GM21737 (cell line): ENCODE results near the gene IL6R.

Source experiments
- ATAC-seq: cut with Tn5 transposase; IDR thresholded peaks from one replicate; pipeline ENCODE4 v1.9.1; 2021; ENCODE audit warnings: mild to moderate bottlenecking, moderate library complexity; ENCODE audit not compliant: unreplicated experiment

IL6R gene

DNA sequence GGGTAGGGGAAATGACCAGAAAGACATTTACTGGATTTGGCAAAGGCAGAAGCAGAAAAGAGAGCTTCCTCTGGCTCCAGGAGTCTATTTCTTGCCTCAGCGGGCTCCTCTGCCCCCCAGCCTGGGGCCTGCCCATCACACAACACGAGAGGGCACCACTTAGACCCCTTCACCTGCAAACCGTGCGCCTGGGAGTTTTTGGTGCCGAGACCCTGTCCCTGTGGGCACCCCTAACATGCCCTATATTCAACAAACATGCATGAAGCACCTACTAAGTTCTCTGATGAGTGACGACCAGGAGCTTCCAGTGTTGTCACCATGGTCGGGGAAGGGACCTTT, 18.8 kb downstream of the IL6R start:
- ATAC-seq, result no peak

DNA sequence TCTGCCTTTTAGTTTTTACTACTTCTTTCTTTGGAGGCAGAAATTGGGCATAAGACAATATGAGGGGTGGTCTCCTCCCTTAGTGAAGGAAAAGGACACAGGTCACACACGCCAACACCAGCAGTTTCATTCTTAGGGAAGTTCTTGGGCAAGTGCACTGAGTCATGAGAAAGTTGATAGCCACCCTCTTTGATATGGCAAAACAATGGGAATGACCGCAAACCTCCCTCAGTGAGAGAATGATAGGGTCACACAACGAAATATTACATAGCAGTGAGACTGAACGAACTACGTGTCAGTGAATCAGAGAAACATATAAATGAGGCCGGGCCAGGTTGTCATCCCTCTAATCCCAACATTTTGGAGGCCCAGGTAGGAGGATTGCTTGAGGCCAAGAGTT, 20.0 kb downstream of the IL6R start:
- ATAC-seq, result no peak

DNA sequence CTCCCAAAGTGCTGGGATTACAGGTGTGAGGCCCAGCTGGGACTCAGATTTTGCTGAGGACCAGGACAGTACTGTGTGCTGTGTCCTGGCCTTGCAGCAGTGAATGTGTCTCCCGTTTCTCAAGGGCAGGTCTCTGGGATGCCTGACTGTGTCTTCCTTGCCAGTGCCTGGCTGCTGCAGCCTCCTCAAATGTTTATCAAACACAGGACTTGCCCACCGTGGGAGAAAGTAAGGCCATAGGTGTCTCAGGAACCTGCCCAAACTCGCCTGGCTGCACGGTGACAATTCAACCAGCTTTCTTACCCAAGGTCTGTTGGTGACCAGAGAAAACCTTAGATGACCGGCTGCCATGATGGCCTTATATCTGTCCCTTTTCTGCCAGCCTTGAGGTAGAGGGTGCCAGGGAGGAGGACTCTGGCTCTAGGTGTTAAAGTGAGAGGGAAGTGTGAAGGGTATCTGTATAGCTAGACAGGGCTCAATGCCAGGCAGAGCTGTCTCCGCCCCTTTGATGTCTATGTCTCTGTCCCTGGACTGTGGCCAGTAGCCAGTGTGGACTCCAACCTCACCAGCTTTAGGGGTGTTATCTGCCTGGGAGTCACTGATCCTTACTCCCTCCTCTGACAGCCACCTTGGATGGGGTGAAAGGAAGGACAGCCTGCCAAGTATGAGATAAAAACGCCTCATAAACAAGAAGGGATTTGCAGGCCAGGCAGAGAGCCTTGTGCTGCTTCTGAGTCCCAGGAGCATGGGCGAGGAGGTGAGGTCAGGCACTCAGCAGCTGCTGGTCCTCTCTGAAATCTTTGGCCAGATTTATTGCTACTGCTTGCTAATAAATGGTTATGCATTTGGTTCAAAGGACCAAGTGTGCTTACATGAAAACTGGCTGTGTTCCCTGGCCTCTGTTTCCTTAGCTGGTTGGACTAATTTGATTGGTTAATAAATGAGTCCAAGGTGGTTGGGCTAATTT, 22.3 kb downstream of the IL6R start:
- no peak for ATAC-seq

DNA sequence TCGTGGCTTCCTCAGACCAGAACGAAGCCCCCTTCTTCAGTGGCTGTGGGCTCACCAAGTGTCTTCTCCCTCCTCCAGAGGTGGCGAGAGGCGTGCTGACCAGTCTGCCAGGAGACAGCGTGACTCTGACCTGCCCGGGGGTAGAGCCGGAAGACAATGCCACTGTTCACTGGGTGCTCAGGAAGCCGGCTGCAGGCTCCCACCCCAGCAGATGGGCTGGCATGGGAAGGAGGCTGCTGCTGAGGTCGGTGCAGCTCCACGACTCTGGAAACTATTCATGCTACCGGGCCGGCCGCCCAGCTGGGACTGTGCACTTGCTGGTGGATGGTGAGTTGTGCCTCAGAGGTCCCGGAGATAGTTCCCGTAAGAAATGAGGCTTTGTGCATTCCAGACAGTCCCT, 24.0 kb downstream of the IL6R start:
- ATAC-seq, result no peak

DNA sequence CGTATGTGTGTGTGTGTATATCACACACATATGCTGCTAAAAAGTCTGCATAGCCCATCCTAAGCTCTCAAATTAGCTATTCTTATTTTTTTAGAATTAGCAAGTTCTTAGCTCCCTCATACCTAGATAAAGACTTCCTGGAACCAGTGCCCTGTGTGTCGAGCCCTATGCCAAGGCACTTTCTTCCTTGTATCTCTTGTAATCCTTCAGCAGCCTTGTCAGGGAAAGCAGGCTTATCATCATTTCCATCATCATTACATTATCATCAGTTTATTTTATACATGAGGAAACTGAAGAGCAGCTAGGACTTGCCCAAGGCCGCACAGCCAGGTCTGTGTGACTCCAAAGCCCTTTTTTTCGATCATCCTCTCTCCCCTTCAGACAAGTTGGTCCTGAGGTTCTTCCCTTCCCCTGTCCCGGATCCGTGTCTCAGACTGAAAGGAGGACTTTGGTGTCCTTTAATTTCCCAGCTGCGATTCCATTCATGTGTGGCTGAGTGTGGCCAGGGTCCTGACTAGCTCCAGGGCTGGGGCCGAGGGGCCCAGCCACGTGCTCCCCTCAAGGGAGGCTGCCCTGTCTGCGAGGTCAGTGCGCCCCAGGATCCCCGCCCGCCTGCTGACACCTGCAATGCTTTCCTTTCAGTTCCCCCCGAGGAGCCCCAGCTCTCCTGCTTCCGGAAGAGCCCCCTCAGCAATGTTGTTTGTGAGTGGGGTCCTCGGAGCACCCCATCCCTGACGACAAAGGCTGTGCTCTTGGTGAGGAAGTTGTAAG, 24.9 kb downstream of the IL6R start:
- ATAC-seq, result no peak

DNA sequence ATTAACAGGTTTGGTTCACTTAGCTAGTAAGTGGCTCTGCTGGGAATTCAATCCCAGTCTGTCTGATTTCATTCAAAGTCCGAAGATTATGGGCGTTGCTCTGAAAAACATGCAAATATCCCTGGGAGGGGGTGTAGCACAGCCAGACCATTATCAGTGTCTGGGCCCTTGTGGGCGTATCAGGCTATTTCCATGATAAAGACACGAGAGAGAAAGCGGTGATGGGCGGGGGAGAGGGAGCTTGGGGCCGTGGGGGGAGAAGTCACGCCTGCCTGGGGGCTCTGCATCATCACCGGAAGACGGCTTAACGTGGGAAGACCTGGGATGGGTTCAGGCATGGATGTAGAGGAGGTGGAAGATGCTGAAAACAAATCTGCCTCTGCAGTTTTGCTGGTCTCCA, 25.8 kb downstream of the IL6R start:
- ATAC-seq, result no peak

DNA sequence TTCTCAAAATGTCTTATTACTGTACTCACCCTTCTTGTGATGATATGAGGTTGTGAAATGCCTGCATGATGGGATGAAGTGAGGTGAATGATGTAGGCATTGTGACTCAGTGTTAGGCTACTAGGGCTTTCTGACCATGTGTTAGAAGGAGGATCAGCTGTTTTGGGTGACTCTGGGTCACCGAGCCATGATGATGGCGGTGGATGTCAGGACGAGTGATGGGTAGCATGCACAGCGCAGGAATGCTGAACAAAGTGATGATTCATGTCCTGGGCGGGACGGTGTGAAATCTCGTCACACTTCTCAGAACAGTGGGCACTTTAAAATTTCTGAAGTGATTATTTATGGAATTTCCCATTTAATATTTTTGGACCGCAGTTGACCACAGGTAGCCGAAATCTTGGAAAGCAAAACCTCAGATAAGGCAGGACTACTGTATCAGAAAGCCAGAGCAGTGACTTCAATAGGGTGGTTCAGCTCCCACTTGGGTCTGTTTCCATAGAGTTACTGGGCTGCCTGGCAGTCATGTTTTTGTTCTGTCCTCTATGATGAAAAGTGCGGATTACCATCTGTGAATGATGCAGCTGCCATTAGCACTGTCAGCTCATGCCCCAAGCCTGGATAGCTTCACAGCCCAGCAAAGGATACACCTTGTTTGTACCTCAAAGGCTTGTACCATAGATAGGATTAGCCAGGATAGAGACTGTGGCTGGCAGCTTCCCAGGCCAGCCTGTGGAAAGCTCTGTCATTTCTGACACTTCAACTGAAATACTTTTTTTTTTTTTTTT, 26.6 kb downstream of the IL6R start:
- no peak for ATAC-seq

DNA sequence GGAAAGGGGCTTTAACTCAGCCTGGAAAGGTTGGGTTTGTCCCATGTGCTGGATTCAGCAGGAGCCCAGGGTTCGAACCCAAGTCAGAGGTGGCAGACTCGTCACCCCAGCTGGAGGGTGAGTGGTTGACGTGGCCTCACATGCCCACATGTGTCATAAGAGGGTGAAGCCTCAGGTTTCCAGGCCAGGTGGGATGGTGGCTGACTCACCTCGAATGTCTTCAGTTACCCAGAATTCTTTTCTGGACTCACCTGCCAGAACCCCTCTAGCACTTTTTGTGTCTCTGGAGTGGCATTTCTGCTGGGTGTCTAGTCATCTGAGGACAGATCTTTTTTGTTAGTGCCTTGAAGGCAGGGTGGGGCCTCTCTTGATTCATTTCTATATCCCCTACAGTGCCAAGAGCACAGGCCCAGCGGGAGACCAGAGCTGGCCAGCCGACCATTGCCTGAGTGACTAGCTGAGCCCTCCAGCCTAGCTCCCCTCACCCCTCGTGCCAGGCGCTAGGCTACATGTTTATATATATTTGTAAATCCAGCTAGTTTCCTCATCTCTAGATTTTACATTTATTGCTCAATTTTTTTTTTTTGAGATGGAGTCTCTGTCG, 28.1 kb downstream of the IL6R start:
- ATAC-seq, result no peak

DNA sequence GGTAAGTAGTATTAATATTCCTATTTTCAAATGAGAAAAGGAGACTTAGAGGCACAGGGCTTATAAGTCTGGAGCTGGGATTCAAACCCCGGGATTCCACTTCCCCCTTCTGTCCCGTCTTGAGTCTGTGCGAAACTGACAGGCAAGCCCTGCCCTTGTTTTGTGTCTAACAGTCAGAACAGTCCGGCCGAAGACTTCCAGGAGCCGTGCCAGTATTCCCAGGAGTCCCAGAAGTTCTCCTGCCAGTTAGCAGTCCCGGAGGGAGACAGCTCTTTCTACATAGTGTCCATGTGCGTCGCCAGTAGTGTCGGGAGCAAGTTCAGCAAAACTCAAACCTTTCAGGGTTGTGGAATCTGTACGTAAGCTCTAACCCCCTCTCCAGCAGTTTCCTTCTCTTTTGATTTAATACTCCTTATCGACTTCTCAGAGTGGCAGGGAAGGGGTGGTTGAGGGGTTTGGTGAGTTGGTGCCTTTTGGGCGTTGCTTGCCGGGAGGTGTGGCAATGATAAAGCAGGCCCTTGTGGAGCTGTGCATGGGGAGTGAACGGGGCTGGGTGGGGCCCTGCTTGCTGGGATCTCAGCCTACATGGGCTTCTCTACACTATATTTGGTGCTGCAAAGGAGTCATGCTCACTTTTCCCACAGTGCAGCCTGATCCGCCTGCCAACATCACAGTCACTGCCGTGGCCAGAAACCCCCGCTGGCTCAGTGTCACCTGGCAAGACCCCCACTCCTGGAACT, 29.4 kb downstream of the IL6R start:
- no peak for ATAC-seq

DNA sequence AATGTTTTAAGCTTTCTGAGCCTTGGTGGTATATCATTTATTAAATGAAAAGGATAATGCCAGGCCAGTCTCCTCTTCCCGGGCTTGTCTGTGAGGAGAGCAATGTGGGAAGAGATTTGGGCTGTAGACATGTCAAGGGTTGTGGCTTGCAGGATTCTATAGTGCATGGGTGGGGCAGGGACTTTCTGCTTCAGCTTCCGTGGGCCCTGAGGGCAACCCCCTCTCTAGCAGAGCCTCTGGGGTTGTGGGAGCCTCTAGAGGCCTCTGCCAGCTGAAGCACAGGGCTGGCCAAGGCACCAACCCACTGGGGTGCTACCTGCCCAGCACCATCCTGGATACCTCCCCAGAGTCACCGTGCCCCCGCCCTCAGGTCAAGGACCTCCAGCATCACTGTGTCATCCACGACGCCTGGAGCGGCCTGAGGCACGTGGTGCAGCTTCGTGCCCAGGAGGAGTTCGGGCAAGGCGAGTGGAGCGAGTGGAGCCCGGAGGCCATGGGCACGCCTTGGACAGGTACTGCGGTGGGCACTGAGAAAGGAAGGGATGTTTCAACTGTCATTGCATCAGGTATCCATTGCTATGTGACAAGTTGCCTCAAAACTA, 30.6 kb downstream of the IL6R start:
- no peak for ATAC-seq

DNA sequence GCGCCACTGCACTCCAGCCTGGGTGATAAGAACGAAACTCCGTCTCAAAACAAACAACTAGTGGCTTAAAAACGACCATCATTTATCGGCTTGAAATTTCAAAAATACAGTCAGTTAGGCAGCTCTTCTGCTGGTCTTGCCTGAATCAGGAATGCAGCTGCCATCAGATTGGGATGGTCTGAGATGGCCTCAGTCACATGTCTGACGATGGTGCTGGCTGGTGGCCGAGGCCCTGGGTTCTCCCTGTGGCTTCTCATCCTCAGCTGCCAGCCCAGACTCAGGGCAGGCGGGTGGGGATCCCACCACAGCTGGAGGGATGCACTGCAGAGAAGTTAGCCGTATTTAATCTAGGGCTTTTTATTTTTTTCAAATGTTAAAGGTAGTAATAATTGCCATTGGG, 31.3 kb downstream of the IL6R start:
- ATAC-seq, result no peak

DNA sequence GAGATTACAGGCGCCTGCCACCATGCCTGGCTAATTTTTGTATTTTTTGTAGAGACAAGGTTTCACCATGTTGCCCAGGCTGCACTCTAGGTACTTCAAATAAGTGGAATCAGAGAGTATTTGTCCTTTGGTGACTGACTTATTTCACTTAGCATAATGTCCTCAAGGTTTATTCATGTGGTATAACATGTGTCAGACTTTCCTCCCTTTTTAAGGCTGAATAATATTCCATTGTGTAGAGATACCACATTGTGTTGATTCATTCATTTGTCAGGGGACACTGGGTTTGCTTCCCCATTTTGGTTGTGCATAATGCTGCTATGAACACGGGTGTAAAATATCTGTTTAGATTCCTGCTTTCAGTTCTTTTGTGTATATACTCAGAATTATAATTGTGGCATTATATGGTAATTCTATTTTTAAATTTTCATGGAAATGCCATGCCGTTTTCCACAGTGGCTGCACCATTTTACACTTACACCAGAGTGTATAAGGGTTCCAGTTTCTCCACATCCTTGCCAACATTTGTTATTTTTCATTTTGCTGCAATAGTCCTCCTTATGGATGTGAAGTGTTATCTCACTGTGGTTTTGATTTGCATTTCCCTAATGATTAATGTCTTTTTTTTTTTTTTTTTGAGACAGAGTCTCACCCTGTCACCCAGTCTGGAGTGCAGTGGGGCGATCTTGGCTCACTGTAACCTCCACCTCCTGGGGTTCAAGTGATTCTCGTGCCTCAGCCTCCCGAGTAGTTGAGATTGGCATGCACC, 35.1 kb downstream of the IL6R start:
- ATAC-seq, result no peak

DNA sequence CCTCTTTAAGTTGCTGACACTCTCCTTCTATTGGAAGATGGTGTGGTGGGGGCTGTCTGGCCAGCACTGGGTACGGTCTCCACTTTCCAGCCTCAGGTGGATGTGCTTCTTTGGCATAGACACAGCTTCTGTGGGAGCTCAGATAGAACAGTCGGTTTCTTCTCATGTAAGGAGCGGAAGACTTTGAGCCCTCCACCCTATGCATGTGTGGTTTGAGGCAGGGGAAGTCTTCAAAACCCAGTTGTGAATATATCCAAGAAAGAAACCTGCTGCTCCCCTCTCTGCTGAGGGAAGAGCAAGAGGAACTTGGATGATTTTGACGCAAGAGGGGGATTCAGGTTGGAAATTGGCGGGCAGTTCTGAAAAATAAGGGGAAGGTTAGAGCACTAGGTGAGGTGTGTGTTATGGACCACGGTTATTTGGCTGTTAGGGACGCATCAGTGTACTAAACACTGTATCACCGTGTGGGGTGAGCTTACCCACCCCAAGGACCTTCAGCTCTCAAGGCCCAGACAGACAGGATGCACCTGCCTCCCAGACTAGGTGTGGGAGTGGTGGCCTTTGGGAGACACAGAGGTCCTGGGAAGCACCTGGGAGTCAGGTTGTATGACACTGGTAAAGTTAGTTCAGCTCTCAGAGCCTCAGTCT, 36.2 kb downstream of the IL6R start:
- no peak for ATAC-seq

DNA sequence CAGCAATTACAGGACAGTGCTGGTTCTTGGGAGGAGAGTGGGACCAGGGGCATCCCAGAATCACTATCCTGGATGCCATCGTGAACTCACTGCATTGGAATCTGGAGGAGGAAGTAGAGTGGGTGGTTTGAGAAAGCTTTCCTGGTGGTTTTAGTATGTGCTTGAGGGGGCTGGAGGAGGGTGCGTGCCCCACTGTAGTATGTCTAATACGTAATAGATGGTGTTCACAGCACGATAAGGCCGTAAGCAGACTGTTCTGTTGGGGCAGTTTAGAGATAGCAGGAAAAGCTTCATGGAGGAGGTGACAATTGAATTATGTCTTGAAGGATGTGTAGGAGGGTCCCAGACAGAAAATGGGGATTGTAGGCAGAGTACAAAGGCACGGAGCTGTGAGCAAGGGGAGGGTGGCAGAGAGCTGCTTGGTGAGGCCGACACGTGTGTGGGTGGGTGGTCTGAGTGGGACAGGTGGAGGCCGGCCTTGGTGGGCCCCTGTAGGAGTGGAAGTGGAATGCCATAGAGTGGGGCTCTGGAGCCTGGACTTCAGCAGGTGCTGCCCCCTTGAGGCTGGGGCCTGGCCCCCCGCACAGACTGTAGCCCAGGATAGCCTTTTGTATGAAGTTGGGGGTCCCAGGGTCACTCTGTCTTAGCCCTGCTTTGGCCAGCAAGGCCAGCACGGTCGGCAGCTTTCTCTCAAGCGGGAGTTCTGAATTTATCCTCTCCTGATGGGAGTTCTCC, 37.0 kb downstream of the IL6R start:
- ATAC-seq, result no peak

DNA sequence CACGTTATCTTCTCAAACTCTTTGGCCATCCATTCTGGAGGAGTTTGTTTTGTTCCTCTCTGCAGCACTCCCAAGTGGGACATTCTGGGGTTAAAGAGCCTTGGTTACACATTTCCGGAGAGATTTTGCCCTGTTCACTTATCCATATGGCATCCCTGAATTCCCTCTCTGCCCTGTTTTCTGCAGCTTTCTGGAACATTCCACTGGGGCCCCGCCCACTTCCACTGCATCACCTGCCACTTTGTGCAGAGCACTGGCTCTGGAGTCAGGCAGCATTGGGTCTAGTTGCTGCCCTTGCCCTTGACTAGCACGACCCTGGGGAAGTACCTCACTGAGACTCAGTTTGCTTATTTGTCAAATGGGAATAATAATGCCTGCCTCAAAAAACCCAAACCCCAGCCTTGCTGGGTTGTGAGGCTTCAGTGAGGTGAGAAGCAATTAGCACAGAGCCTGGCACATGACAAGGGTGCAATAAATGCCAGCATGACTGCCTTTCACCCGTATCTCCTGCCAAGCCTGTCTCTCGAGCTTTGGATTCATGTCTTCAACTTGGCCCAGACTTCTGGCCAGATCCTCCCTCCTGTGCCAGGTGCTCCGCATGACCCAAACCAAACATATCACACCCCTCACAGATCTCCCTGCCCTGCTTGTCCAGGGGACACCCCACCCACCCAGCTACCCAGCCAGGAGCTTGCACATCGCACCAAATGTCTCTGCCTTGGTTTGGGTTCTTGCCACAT, 38.3 kb downstream of the IL6R start:
- ATAC-seq, result no peak

DNA sequence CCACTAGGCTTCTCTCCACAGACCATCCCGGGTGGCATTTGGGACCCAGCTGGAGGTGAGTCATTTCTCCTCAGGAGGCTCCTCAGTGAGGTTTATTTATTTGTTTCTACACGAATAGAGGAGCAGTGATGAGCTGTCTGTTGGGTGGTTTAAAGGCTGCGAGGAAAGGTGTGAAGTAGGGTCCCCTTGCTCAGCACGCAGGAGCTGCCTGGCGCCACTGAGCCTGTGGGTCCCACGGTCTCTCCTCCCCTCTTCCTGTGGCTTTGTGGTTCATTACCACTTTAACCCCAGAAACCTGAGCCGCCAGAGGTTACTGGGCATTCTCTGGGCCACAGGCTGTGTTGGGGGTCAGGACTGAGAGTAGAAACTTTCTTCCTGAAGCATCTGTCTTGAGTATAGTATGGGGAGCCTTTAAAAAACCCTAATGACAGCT, 39.9 kb downstream of the IL6R start:
- ATAC-seq, result no peak

DNA sequence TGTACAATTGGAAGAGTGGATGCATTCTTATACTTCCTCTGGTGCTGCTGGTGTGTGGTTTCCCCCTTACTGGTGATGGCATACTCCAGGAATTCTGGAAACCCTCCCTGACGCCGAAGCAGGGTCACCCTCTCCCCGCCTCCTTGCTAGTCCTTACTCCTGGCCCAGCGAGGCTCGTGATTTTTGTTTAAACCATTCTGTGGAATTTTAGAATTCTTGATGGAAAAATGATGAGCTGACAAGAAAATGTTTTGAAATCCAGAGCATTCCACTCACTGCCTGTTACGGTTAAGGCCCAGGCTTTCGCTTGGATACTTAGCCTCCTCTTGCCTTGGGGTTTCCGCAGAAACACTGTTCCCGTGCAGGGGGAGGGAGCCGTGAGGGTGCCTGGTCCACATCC, 41.1 kb downstream of the IL6R start:
- ATAC-seq, result no peak
